ENCODE measurements around the gene GEMIN4. TPM values are rescaled to one million over a fixed set of nuclear protein-coding genes. Genes with fewer than 3 reads are reported as not detected.

Gene GEMIN4
- total and polyA plus RNA-seq, 4 donors: 8.1 to 15.8 (median 14.5) TPM

GRCh38 chr17:732067-732901 lies 19.8 kb downstream of the GEMIN4 start, which contains the start of gene TLCD3A:
TSS of gene TLCD3A (plus strand) at chr17:732596. CDS start at chr17:732648, 52 bp downstream.
- Histone ChIP-seq H3K4me3 (ENCODE audit: low read depth, low read length) (peak within 1 kb of the TSS; percentile 66), H3K4me1 (ENCODE audit: control insufficient read depth, insufficient read depth, low read length) (peaks cover 25% of the 10 kb centered on the region), H3K9me3 (ENCODE audit: control insufficient read depth, insufficient read depth, low read length) (no peaks in the 10 kb centered on the region), H3K27me3 (ENCODE audit: control insufficient read depth, insufficient read depth, low read length) (no peaks in the 10 kb centered on the region), H3K36me3 (ENCODE audit: control insufficient read depth, insufficient read depth, low read length) (peaks cover 19% of the 10 kb centered on the region), H3K27ac (ENCODE audit: low read depth, low read length) (peak within 1 kb of the TSS; percentile 47)
- under 1% methylated on average over 126 of the region's 126 CpGs for WGBS (ENCODE audit: insufficient coverage)
- DNase-seq (ENCODE audit: low read depth in 4 of 6, low spot score in 6 of 6): peak in 2 of 6 donors; percentile 80 to 87

GRCh38 chr17:731644-732066 lies 20.4 kb downstream of the GEMIN4 start:
- H3K9me3 ChIP-seq (ENCODE audit: control insufficient read depth, insufficient read depth, low read length): no peaks in the 10 kb centered on the region
- WGBS (ENCODE audit: insufficient coverage): 9% methylated on average over 26 of the region's 26 CpGs
- peaks cover 25% of the 10 kb centered on the region for H3K4me1 ChIP-seq (ENCODE audit: control insufficient read depth, insufficient read depth, low read length)
- H3K36me3 ChIP-seq (ENCODE audit: control insufficient read depth, insufficient read depth, low read length): peaks cover 16% of the 10 kb centered on the region
- H3K27me3 ChIP-seq (ENCODE audit: control insufficient read depth, insufficient read depth, low read length): no peaks in the 10 kb centered on the region
- H3K4me3 ChIP-seq (ENCODE audit: low read depth, low read length): peak overlapping the region; percentile 52
- peak overlapping the region; percentile 22 for H3K27ac ChIP-seq (ENCODE audit: low read depth, low read length)
- peak in 1 of 6 donors; percentile 59 for DNase-seq (ENCODE audit: low read depth in 4 of 6, low spot score in 6 of 6)

GRCh38 chr17:728911-729310 lies 23.2 kb downstream of the GEMIN4 start:
- Histone ChIP-seq H3K4me3 (ENCODE audit: low read depth, low read length) (no peak overlapping the region), H3K9me3 (ENCODE audit: control insufficient read depth, insufficient read depth, low read length) (no peaks in the 10 kb centered on the region), H3K36me3 (ENCODE audit: control insufficient read depth, insufficient read depth, low read length) (peaks cover 5% of the 10 kb centered on the region), H3K27me3 (ENCODE audit: control insufficient read depth, insufficient read depth, low read length) (no peaks in the 10 kb centered on the region), H3K4me1 (ENCODE audit: control insufficient read depth, insufficient read depth, low read length) (peaks cover 16% of the 10 kb centered on the region), H3K27ac (ENCODE audit: low read depth, low read length) (no peak overlapping the region)
- no peak for DNase-seq (ENCODE audit: low read depth in 4 of 6, low spot score in 6 of 6)
- 100% methylated on average over 2 of the region's 5 CpGs for WGBS (ENCODE audit: insufficient coverage)

- Histone ChIP-seq H3K4me3 (ENCODE audit: low read depth, low read length) (no peak overlapping the region), H3K9me3 (ENCODE audit: control insufficient read depth, insufficient read depth, low read length) (no peaks in the 10 kb centered on the region), H3K36me3 (ENCODE audit: control insufficient read depth, insufficient read depth, low read length) (peaks cover 5% of the 10 kb centered on the region), H3K27me3 (ENCODE audit: control insufficient read depth, insufficient read depth, low read length) (no peaks in the 10 kb centered on the region), H3K27ac (ENCODE audit: low read depth, low read length) (no peak overlapping the region), H3K4me1 (ENCODE audit: control insufficient read depth, insufficient read depth, low read length) (peaks cover 1% of the 10 kb centered on the region)
- 48% methylated on average over 15 of the region's 20 CpGs for WGBS (ENCODE audit: insufficient coverage)
- peak in 1 of 6 donors; percentile 8 for DNase-seq (ENCODE audit: low read depth in 4 of 6, low spot score in 6 of 6)
These were observed 25.7 kb downstream of the GEMIN4 start for GRCh38 chr17:726271-726919.

GRCh38 chr17:725746-726145 lies 26.3 kb downstream of the GEMIN4 start:
- Histone ChIP-seq H3K36me3 (ENCODE audit: control insufficient read depth, insufficient read depth, low read length) (peaks cover 5% of the 10 kb centered on the region), H3K27ac (ENCODE audit: low read depth, low read length) (no peak overlapping the region), H3K4me1 (ENCODE audit: control insufficient read depth, insufficient read depth, low read length) (no peaks in the 10 kb centered on the region), H3K27me3 (ENCODE audit: control insufficient read depth, insufficient read depth, low read length) (no peaks in the 10 kb centered on the region), H3K9me3 (ENCODE audit: control insufficient read depth, insufficient read depth, low read length) (no peaks in the 10 kb centered on the region), H3K4me3 (ENCODE audit: low read depth, low read length) (no peak overlapping the region)
- 83% methylated on average over 8 of the region's 12 CpGs for WGBS (ENCODE audit: insufficient coverage)
- no peak for DNase-seq (ENCODE audit: low read depth in 4 of 6, low spot score in 6 of 6)

DNA sequence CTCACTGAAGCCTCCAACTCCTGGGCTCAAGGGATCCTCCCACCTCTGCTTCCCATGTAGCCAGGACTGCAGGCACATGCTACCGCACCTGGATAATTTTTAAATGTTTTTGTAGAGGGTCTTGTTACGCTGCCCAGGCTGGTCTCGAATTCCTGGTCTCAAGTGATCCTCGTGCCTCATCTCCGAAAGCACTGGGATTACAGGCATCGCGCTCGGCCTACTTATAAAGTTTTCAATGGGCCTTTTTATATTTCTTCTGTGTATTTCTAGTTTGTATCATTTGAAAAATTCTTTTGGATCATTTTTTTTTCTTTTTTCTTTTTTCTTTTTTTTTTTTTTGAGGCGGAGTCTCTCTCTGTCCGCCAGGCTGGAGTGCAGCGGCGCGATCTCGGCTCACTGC lies 27.0 kb downstream of the GEMIN4 start:
- H3K36me3 ChIP-seq (ENCODE audit: control insufficient read depth, insufficient read depth, low read length): peaks cover 2% of the 10 kb centered on the region

DNA sequence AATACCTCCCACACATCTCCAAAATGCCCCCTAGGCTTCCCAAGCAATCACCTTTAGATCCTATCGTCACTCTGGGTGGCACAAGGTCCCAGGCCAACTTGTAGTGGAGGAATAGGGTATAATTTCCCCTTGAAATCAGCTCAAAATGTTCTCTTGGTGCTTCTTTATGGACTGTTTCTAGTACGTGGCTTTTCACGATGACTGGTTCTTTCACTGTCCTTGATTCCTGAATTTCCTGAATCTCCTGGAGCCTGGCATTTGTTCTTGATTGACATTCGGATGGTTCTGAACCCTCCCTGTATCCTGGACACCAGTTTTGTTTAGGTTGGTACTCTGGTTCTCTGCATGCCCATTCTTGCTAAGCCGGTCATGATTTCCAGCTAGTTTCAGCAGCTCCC lies 30.5 kb downstream of the GEMIN4 start:
- Histone ChIP-seq H3K4me3 (ENCODE audit: low read depth, low read length) (no peak overlapping the region), H3K36me3 (ENCODE audit: control insufficient read depth, insufficient read depth, low read length) (peaks cover 5% of the 10 kb centered on the region), H3K27ac (ENCODE audit: low read depth, low read length) (no peak overlapping the region), H3K9me3 (ENCODE audit: control insufficient read depth, insufficient read depth, low read length) (no peaks in the 10 kb centered on the region), H3K4me1 (ENCODE audit: control insufficient read depth, insufficient read depth, low read length) (peaks cover 3% of the 10 kb centered on the region), H3K27me3 (ENCODE audit: control insufficient read depth, insufficient read depth, low read length) (no peaks in the 10 kb centered on the region)
- no peak for DNase-seq (ENCODE audit: low read depth in 4 of 6, low spot score in 6 of 6)
- 46% methylated on average over 3 of the region's 5 CpGs for WGBS (ENCODE audit: insufficient coverage)

More for the DNA sequence above, 27.0 kb downstream of the GEMIN4 start:
- Histone ChIP-seq H3K4me1 (ENCODE audit: control insufficient read depth, insufficient read depth, low read length) (no peaks in the 10 kb centered on the region), H3K27me3 (ENCODE audit: control insufficient read depth, insufficient read depth, low read length) (no peaks in the 10 kb centered on the region), H3K9me3 (ENCODE audit: control insufficient read depth, insufficient read depth, low read length) (no peaks in the 10 kb centered on the region), H3K27ac (ENCODE audit: low read depth, low read length) (no peak overlapping the region), H3K4me3 (ENCODE audit: low read depth, low read length) (no peak overlapping the region)
- DNase-seq (ENCODE audit: low read depth in 4 of 6, low spot score in 6 of 6): no peak
- 95% methylated on average over 6 of the region's 14 CpGs for WGBS (ENCODE audit: insufficient coverage)

- Histone ChIP-seq H3K4me3 (ENCODE audit: low read depth, low read length) (no peak overlapping the region), H3K27ac (ENCODE audit: low read depth, low read length) (no peak overlapping the region), H3K9me3 (ENCODE audit: control insufficient read depth, insufficient read depth, low read length) (no peaks in the 10 kb centered on the region), H3K36me3 (ENCODE audit: control insufficient read depth, insufficient read depth, low read length) (peaks cover 5% of the 10 kb centered on the region), H3K4me1 (ENCODE audit: control insufficient read depth, insufficient read depth, low read length) (peaks cover 7% of the 10 kb centered on the region), H3K27me3 (ENCODE audit: control insufficient read depth, insufficient read depth, low read length) (no peaks in the 10 kb centered on the region)
- DNase-seq (ENCODE audit: low read depth in 4 of 6, low spot score in 6 of 6): no peak
- 83% methylated on average over 7 of the region's 13 CpGs for WGBS (ENCODE audit: insufficient coverage)
These were observed 31.1 kb downstream of the GEMIN4 start for GRCh38 chr17:720706-721539.

- H3K4me1 ChIP-seq (ENCODE audit: control insufficient read depth, insufficient read depth, low read length): peaks cover 26% of the 10 kb centered on the region
- no peak overlapping the region for H3K4me3 ChIP-seq (ENCODE audit: low read depth, low read length)
- peaks cover 3% of the 10 kb centered on the region for H3K36me3 ChIP-seq (ENCODE audit: control insufficient read depth, insufficient read depth, low read length)
- no peaks in the 10 kb centered on the region for H3K9me3 ChIP-seq (ENCODE audit: control insufficient read depth, insufficient read depth, low read length)
- H3K27ac ChIP-seq (ENCODE audit: low read depth, low read length): no peak overlapping the region
- DNase-seq (ENCODE audit: low read depth in 4 of 6, low spot score in 6 of 6): no peak
- H3K27me3 ChIP-seq (ENCODE audit: control insufficient read depth, insufficient read depth, low read length): no peaks in the 10 kb centered on the region
- WGBS (ENCODE audit: insufficient coverage): no CpG with 5 or more reads among the region's 5 CpGs
These were observed 34.0 kb downstream of the GEMIN4 start for GRCh38 chr17:718075-718474.
